Osteoblast (primary cell): ENCODE results near the gene GREB1. TPM values are rescaled to one million over a fixed set of nuclear protein-coding genes. Genes with fewer than 3 reads are reported as not detected.

Experiments used
- DNase-seq: peaks from one replicate; pipeline ENCODE4 v3.0.0; 2011; ENCODE audit warnings: low spot score, mixed read lengths; ENCODE audit not compliant: insufficient read length; ENCODE audit errors: missing footprints
- H2AFZ ChIP-seq: 2 replicates; pipeline ENCODE4 v1.6.0; 2011; ENCODE audit warnings: mild to moderate bottlenecking, low read length
- H3K27ac ChIP-seq: 2 replicates; pipeline ENCODE4 v1.5.1; 2011; ENCODE audit warnings: mild to moderate bottlenecking, low read depth, low read length, moderate library complexity
- H3K27me3 ChIP-seq: 2 replicates; pipeline ENCODE4 v1.6.0; 2012; ENCODE audit warnings: mild to moderate bottlenecking, control low read depth, inconsistent platforms, low read length, moderate library complexity; ENCODE audit not compliant: insufficient read depth
- H3K36me3 ChIP-seq: 2 replicates; pipeline ENCODE4 v1.5.1; 2011; ENCODE audit warnings: mild to moderate bottlenecking, low read length, control low read depth, moderate library complexity; ENCODE audit not compliant: insufficient read depth
- H3K4me1 ChIP-seq: 2 replicates; pipeline ENCODE4 v1.5.1; 2011; ENCODE audit warnings: mild to moderate bottlenecking, low read length, control low read depth, moderate library complexity; ENCODE audit not compliant: insufficient read depth
- H3K4me2 ChIP-seq: 2 replicates; pipeline ENCODE4 v1.6.0; 2011; ENCODE audit warnings: mild to moderate bottlenecking, low read length; ENCODE audit not compliant: insufficient read depth
- H3K4me3 ChIP-seq: fragments of 200-600 bp; sonication (generic); 3 replicates; pipeline ENCODE4 v1.5.1; 2012; ENCODE audit warnings: mild to moderate bottlenecking, low read length, inconsistent platforms; ENCODE audit not compliant: insufficient read depth
- H3K79me2 ChIP-seq: 2 replicates; pipeline ENCODE4 v1.6.0; 2012; ENCODE audit warnings: mild to moderate bottlenecking, low read length, control low read depth, inconsistent platforms; ENCODE audit not compliant: insufficient read depth
- H3K9me3 ChIP-seq: 2 replicates; pipeline ENCODE4 v1.5.1; 2011; ENCODE audit warnings: low read depth, low read length, control low read depth
- H4K20me1 ChIP-seq: 2 replicates; pipeline ENCODE4 v1.6.0; 2012; ENCODE audit warnings: mild to moderate bottlenecking, low read length, control low read depth; ENCODE audit not compliant: insufficient read depth
- CTCF ChIP-seq: IDR thresholded peaks from 2 replicates; pipeline ENCODE4 v1.5.1; 2011; ENCODE audit warnings: mild to moderate bottlenecking, low read depth, low read length, moderate library complexity; ENCODE audit errors: extremely low read depth
- total RNA-seq: library from RNA; depleted of rRNA; stranded (reverse); fragments of >200 nt; gene quantifications from 2 replicates; pipeline ENCODE4 v1.2.3, GENCODE V29; 2012

GREB1 gene
- total RNA-seq, 1 donor: 1.1 TPM

GRCh38 chr2:11562011-11562410, 28.2 kb downstream of the GREB1 start:
- DNase-seq: no peak

GRCh38 chr2:11562476-11562875, 28.6 kb downstream of the GREB1 start:
- Histone ChIP-seq H3K36me3 (no peaks in the 10 kb centered on the region), H3K79me2 (no peaks in the 10 kb centered on the region), H3K4me2 (no peak overlapping the region), H3K27me3 (peaks cover 34% of the 10 kb centered on the region), H3K27ac (no peak overlapping the region), H3K4me3 (no peak overlapping the region), H3K4me1 (no peaks in the 10 kb centered on the region), H2AFZ (no peak overlapping the region), H4K20me1 (no peaks in the 10 kb centered on the region), H3K9me3 (no peaks in the 10 kb centered on the region)
- no peak for DNase-seq
- no peak for TF ChIP-seq CTCF

More at GRCh38 chr2:11562011-11562410, 28.2 kb downstream of the GREB1 start:
- no peak overlapping the region for H3K4me2 ChIP-seq
- H3K9me3 ChIP-seq: no peaks in the 10 kb centered on the region
- H3K36me3 ChIP-seq: no peaks in the 10 kb centered on the region
- H4K20me1 ChIP-seq: no peaks in the 10 kb centered on the region
- H3K4me1 ChIP-seq: no peaks in the 10 kb centered on the region
- H3K27me3 ChIP-seq: peaks cover 39% of the 10 kb centered on the region
- H3K79me2 ChIP-seq: no peaks in the 10 kb centered on the region
- no peak for TF ChIP-seq CTCF
- no peak overlapping the region for H3K4me3 ChIP-seq
- no peak overlapping the region for H2AFZ ChIP-seq
- H3K27ac ChIP-seq: no peak overlapping the region

GRCh38 chr2:11563784-11564666, 30.2 kb downstream of the GREB1 start:
- TF ChIP-seq CTCF: no peak
- H3K9me3 ChIP-seq: no peaks in the 10 kb centered on the region

GRCh38 chr2:11564816-11565567, 31.1 kb downstream of the GREB1 start:
- Histone ChIP-seq H3K4me2 (no peak overlapping the region), H2AFZ (no peak overlapping the region), H3K36me3 (no peaks in the 10 kb centered on the region), H3K27me3 (peaks cover 10% of the 10 kb centered on the region), H3K9me3 (no peaks in the 10 kb centered on the region), H3K27ac (no peak overlapping the region), H3K4me1 (no peaks in the 10 kb centered on the region), H3K79me2 (no peaks in the 10 kb centered on the region), H3K4me3 (no peak overlapping the region), H4K20me1 (no peaks in the 10 kb centered on the region)
- no peak for TF ChIP-seq CTCF
- no peak for DNase-seq

More at GRCh38 chr2:11563784-11564666, 30.2 kb downstream of the GREB1 start:
- Histone ChIP-seq H3K4me1 (no peaks in the 10 kb centered on the region), H3K27me3 (peaks cover 19% of the 10 kb centered on the region), H3K36me3 (no peaks in the 10 kb centered on the region), H3K4me2 (no peak overlapping the region), H3K27ac (no peak overlapping the region), H3K4me3 (no peak overlapping the region), H2AFZ (no peak overlapping the region), H4K20me1 (no peaks in the 10 kb centered on the region), H3K79me2 (no peaks in the 10 kb centered on the region)
- no peak for DNase-seq
